ENCODE measurements around the gene ADD1. TPM values are rescaled to one million over a fixed set of nuclear protein-coding genes. Genes with fewer than 3 reads are reported as not detected.

The ADD1 gene
- polyA plus RNA-seq, 1 donor (not counting 4 experiments of a cell fraction or from before 2014, with no cell fraction given), result 109 TPM

- TF ChIP-seq CTCF (optimal IDR thresholded peaks at IDR 0.05 in 1 of 3, IDR thresholded peaks at IDR 0.05 in 1 of 3, conservative IDR thresholded peaks at IDR 0.05 in 1 of 3; ENCODE audit: extremely low read depth in 1 of 3, insufficient read depth in 2 of 3, low read length in 3 of 3) (no peak), EZH2 (IDR thresholded peaks at IDR 0.05; ENCODE audit: low read length) (no peak)
- Histone ChIP-seq H3K4me3 (ENCODE audit: control insufficient read depth in 2 of 3, extremely low read depth in 1 of 3, insufficient read depth in 2 of 3, low read depth in 1 of 3, low read length in 3 of 3) (no peak overlapping the region), H3K9ac (ENCODE audit: control insufficient read depth, extremely low read depth, insufficient read depth, low read length) (no peak overlapping the region), H3K9me3 (ENCODE audit: control insufficient read depth, low read depth, low read length) (no peaks in the 10 kb centered on the region), H2AFZ (ENCODE audit: control insufficient read depth, low read length) (no peak overlapping the region), H4K20me1 (ENCODE audit: control insufficient read depth, extremely low read depth, insufficient read depth, low read length) (no peaks in the 10 kb centered on the region), H3K79me2 (ENCODE audit: control insufficient read depth, insufficient read depth, low read length) (peaks cover 1% of the 10 kb centered on the region), H3K4me2 (ENCODE audit: control insufficient read depth, extremely low read depth, insufficient read depth, low read depth, low read length) (no peak overlapping the region), H3K36me3 (ENCODE audit: control insufficient read depth in 2 of 2, extremely low read depth in 1 of 2, insufficient read depth in 2 of 2, low read length in 2 of 2) (peaks cover 31 to 37% of the 10 kb centered on the region in 2 experiments), H3K4me1 (ENCODE audit: control insufficient read depth, extremely low read depth, insufficient read depth, low read length) (peaks cover 11% of the 10 kb centered on the region), H3K27me3 (ENCODE audit: control insufficient read depth, extremely low read depth, insufficient read depth, low read length) (no peaks in the 10 kb centered on the region), H3K27ac (ENCODE audit: control insufficient read depth, insufficient read depth, low read length) (no peak overlapping the region), H3K9me1 (ENCODE audit: control insufficient read depth, extremely low read depth, insufficient read depth, low read length) (no peaks in the 10 kb centered on the region)
- no peak for FAIRE-seq
- dilution Hi-C loops (cut with MboI; ENCODE audit: extremely low pct_ligation_motif_present, low sequenced_read_pairs), result no loop called here
- DNase-seq (ENCODE audit: low read depth, low spot score), result no peak
Observed at GRCh38 chr4:2925496-2925895, 81.9 kb downstream of the ADD1 start.

GRCh38 chr4:2925931-2926860 lies 82.6 kb downstream of the ADD1 start:
- no peaks in the 10 kb centered on the region for H3K9me3 ChIP-seq (ENCODE audit: control insufficient read depth, low read depth, low read length)
- no peak overlapping the region for H3K4me3 ChIP-seq (ENCODE audit: control insufficient read depth in 2 of 3, extremely low read depth in 1 of 3, insufficient read depth in 2 of 3, low read depth in 1 of 3, low read length in 3 of 3)
- FAIRE-seq (no peak), DNase-seq (ENCODE audit: low read depth, low spot score) (no peak)
- H3K79me2 ChIP-seq (ENCODE audit: control insufficient read depth, insufficient read depth, low read length), result peaks cover 4% of the 10 kb centered on the region
- H3K27ac ChIP-seq (ENCODE audit: control insufficient read depth, insufficient read depth, low read length), result no peak overlapping the region
- H3K4me2 ChIP-seq (ENCODE audit: control insufficient read depth, extremely low read depth, insufficient read depth, low read depth, low read length), result no peak overlapping the region
- peaks cover 33 to 37% of the 10 kb centered on the region in 2 experiments for H3K36me3 ChIP-seq (ENCODE audit: control insufficient read depth in 2 of 2, extremely low read depth in 1 of 2, insufficient read depth in 2 of 2, low read length in 2 of 2)
- H3K4me1 ChIP-seq (ENCODE audit: control insufficient read depth, extremely low read depth, insufficient read depth, low read length), result peaks cover 11% of the 10 kb centered on the region
- H4K20me1 ChIP-seq (ENCODE audit: control insufficient read depth, extremely low read depth, insufficient read depth, low read length), result no peaks in the 10 kb centered on the region
- H3K27me3 ChIP-seq (ENCODE audit: control insufficient read depth, extremely low read depth, insufficient read depth, low read length), result no peaks in the 10 kb centered on the region
- H2AFZ ChIP-seq (ENCODE audit: control insufficient read depth, low read length), result no peak overlapping the region
- no peaks in the 10 kb centered on the region for H3K9me1 ChIP-seq (ENCODE audit: control insufficient read depth, extremely low read depth, insufficient read depth, low read length)
- dilution Hi-C loops (cut with MboI; ENCODE audit: extremely low pct_ligation_motif_present, low sequenced_read_pairs), result no loop called here
- TF ChIP-seq EZH2 (IDR thresholded peaks at IDR 0.05; ENCODE audit: low read length) (no peak), CTCF (optimal IDR thresholded peaks at IDR 0.05 in 1 of 3, IDR thresholded peaks at IDR 0.05 in 1 of 3, conservative IDR thresholded peaks at IDR 0.05 in 1 of 3; ENCODE audit: extremely low read depth in 1 of 3, insufficient read depth in 2 of 3, low read length in 3 of 3) (no peak)
- H3K9ac ChIP-seq (ENCODE audit: control insufficient read depth, extremely low read depth, insufficient read depth, low read length), result no peak overlapping the region
